ENCODE measurements around the gene ITGA4. TPM values are rescaled to one million over a fixed set of nuclear protein-coding genes. Genes with fewer than 3 reads are reported as not detected.

Gene ITGA4
- total RNA-seq, 4 donors from 2014 or later, result 1.6 to 9.0 (median 6.4) TPM

DNA sequence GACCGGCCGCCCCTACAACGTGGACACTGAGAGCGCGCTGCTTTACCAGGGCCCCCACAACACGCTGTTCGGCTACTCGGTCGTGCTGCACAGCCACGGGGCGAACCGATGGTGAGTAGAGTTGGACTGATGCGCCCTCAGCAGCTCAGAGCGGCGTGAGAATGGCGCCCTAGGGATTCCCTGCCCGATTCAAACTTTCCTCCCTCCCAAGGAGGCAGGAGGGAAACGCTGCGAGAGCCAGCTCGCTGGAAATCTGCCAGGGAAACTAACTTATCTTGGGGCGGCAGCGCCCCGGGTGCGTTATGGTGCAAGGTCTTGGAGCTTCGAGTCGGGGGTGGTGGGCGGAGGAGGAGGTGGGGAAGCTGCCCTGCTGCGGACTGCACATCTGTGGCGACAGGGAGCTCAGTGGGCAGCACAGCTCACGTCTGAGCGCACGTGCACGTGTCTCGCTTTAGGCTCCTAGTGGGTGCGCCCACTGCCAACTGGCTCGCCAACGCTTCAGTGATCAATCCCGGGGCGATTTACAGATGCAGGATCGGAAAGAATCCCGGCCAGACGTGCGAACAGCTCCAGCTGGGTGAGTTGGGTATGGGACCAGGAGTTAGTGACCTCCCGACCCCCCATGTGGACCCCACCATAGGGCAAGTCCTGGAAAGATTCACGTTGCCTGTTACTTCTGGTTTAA lies 697 bp downstream of the ITGA4 start:
- Histone ChIP-seq H3K27ac (peak overlapping the region; percentile 49 to 85 (median 68)), H3K9me3 (no peaks in the 10 kb centered on the region), H3K4me1 (peaks cover 6 to 23% (median 7%) of the 10 kb centered on the region in 3 donors), H3K36me3 (no peaks in the 10 kb centered on the region), H3K4me3 (peak overlapping the region; percentile 25 to 77 (median 50)), H3K27me3 (peaks cover 0 to 32% (median 0%) of the 10 kb centered on the region in 4 donors)
- DNase-seq, result peak; percentile 20
- peak in 1 of 4 donors; percentile 36 for TF ChIP-seq POLR2A (IDR thresholded peaks at IDR 0.05)
- TF ChIP-seq, protein P1, sequence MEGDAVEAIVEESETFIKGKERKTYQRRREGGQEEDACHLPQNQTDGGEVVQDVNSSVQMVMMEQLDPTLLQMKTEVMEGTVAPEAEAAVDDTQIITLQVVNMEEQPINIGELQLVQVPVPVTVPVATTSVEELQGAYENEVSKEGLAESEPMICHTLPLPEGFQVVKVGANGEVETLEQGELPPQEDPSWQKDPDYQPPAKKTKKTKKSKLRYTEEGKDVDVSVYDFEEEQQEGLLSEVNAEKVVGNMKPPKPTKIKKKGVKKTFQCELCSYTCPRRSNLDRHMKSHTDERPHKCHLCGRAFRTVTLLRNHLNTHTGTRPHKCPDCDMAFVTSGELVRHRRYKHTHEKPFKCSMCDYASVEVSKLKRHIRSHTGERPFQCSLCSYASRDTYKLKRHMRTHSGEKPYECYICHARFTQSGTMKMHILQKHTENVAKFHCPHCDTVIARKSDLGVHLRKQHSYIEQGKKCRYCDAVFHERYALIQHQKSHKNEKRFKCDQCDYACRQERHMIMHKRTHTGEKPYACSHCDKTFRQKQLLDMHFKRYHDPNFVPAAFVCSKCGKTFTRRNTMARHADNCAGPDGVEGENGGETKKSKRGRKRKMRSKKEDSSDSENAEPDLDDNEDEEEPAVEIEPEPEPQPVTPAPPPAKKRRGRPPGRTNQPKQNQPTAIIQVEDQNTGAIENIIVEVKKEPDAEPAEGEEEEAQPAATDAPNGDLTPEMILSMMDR (IDR thresholded peaks at IDR 0.05), result no peak
- intact Hi-C loops (cut with DNase I), result no loop called here
- WGBS, 2 donors, result 2 to 21% methylated on average over 10 to 28 of the region's 45 CpGs

DNA sequence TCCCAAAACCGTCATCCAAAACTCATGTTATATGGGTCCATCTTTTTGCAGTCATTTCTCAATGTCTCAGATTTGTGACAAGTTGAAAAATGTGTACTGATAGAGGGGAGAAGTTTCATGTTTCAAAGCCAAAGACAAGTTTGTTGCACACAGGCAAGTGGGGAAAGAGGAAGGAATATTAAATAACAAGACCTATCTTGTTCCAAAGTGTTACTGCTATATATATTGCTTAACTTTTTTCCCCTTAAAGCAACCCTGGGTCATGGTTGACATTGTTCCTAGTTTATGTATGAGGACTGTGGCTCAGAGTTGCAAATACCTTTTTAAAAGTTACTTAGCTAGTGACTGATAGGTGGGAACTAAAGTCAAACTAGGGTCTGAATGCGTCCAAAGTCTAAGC lies 1.7 kb downstream of the ITGA4 start:
- Histone ChIP-seq H3K4me1 (peaks cover 6 to 23% (median 7%) of the 10 kb centered on the region in 3 donors), H3K4me3 (peak overlapping the region in 3 of 4 donors; percentile 43 to 77 (median 57)), H3K9me3 (no peaks in the 10 kb centered on the region), H3K36me3 (no peaks in the 10 kb centered on the region), H3K27me3 (peaks cover 0 to 32% (median 0%) of the 10 kb centered on the region in 4 donors), H3K27ac (peak overlapping the region in 2 of 4 donors; percentile 49 to 82)
- DNase-seq, result no peak
- WGBS, 2 donors, result 60 to 70% methylated on average over 2 of the region's 2 CpGs
- no peak for TF ChIP-seq POLR2A (IDR thresholded peaks at IDR 0.05)
- TF ChIP-seq, protein P1 (IDR thresholded peaks at IDR 0.05), result no peak
- intact Hi-C loops (cut with DNase I), result no loop called here

DNA sequence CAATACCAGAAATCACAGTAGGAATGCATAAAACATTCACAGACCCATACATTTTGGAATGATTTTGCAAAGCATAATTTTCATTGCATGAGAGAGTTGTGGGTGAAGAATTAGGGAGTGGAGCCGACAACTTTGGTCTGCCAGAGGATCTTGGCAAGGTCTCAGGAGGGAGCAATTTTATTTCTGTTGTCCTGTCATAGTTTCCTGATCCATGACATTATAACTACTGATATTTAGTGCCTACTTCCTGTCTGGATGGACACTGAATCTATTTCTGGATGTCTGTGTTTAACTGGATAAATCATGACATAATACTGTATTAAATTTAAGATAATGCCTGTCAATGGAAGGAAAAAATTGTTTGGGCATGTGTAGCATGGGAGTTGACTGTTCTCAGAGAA lies 2.4 kb downstream of the ITGA4 start:
- peak overlapping the region in 2 of 4 donors; percentile 0 to 19 for H3K27ac ChIP-seq
- H3K4me3 ChIP-seq, result peak overlapping the region in 2 of 4 donors; percentile 57 to 77
- H3K27me3 ChIP-seq, result peaks cover 0 to 32% (median 0%) of the 10 kb centered on the region in 4 donors
- TF ChIP-seq, protein P1 (IDR thresholded peaks at IDR 0.05), result no peak
- TF ChIP-seq POLR2A (IDR thresholded peaks at IDR 0.05), result no peak
- peaks cover 6 to 23% (median 7%) of the 10 kb centered on the region in 3 donors for H3K4me1 ChIP-seq
- H3K9me3 ChIP-seq, result no peaks in the 10 kb centered on the region
- H3K36me3 ChIP-seq, result no peaks in the 10 kb centered on the region
- intact Hi-C loops (cut with DNase I), result loop anchor here (10.0 kb wide), 1 partner anchor 1335 kb away; no protein-coding TSS in a partner anchor
- WGBS, 2 donors, result 10 to 29% methylated on average over 1 of the region's 1 CpG
- no peak for DNase-seq

DNA sequence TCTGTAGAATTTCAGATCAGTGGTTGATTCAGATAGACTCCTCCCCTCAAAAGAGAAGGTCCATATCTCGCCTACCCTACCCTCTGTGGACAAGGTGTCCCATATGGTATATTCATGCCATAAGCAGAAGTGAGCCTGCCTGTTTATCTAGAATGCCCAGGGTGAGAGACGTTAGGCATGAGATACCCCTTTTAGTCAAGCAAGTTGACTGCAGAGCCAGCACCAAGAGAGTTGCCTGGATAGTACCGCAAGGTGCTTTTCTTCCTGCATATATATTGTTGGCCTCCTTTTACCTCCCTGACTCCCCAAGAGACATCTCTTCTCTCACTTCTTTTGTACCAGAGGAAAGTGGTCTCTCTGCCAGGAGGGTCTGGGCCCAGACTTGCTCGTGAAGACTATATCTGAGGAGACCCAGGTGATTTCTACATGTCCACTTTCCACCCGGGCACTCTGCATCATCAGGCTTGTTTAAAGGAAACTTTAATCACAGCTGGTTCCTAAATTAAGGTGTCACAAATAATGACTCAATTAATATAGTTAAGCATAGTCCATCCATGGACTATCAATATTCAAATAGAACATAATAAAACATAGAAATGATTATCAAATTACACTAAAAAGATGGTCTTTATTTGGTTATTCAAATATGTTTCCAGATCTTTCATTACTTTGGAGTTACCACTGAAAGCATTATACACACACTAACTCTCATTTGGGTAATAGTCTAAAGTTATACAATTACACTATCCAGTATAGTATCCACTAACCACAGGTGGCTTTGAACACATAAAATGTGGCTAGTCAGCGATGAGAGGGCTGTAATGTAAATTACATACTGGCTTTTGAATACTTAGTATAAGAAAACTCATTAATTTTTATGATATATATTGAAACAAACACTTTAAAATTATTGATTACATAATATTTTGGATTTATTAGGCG lies 4.1 kb downstream of the ITGA4 start:
- TF ChIP-seq, protein P1 (IDR thresholded peaks at IDR 0.05), result no peak
- TF ChIP-seq POLR2A (IDR thresholded peaks at IDR 0.05), result no peak
- 68 to 71% methylated on average over 7 of the region's 7 CpGs for WGBS, 2 donors
- no peaks in the 10 kb centered on the region for H3K9me3 ChIP-seq
- H3K4me1 ChIP-seq, result peaks cover 6 to 19% (median 6%) of the 10 kb centered on the region in 3 donors
- H3K36me3 ChIP-seq, result no peaks in the 10 kb centered on the region
- peak overlapping the region in 2 of 4 donors; percentile 6 to 49 for H3K27ac ChIP-seq
- H3K4me3 ChIP-seq, result peak overlapping the region in 1 of 4 donors; percentile 2
- no peak for DNase-seq
- intact Hi-C loops (cut with DNase I), result loop anchor here (10.0 kb wide), 1 partner anchor 1337 kb away; no protein-coding TSS in a partner anchor
- H3K27me3 ChIP-seq, result peaks cover 0 to 22% (median 0%) of the 10 kb centered on the region in 4 donors

Measured in esophagus squamous epithelium (tissue), 5 donors.